ENCODE data around the gene NKAIN2. TPM values are rescaled to one million over a fixed set of nuclear protein-coding genes. Genes with fewer than 3 reads are reported as not detected.

The NKAIN2 gene
- total and polyA plus RNA-seq, 9 of the 15 experiments (the other 6 are each of a cell fraction or from before 2014, with no cell fraction given): not detected

DNA sequence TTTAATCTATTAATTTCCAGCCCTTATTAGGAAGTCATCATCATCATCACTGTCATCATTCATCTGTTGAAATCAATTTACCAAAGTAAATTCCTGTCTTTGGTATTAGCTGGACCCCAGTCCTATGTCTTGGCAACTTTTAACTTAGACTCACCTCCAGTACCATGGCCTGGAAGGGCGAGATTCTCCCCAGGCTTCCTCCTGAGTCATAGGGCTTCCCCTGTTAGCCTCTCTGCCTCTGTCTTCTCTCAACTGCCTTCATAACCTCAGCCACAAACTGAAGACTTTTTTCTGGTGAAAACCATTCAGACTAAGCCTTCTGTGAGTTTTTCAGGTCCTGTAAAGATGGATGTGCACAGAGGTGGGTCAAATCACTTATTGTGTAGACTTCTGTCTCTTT, 95.0 kb downstream of the NKAIN2 start (continued):
- TF ChIP-seq, protein P1, sequence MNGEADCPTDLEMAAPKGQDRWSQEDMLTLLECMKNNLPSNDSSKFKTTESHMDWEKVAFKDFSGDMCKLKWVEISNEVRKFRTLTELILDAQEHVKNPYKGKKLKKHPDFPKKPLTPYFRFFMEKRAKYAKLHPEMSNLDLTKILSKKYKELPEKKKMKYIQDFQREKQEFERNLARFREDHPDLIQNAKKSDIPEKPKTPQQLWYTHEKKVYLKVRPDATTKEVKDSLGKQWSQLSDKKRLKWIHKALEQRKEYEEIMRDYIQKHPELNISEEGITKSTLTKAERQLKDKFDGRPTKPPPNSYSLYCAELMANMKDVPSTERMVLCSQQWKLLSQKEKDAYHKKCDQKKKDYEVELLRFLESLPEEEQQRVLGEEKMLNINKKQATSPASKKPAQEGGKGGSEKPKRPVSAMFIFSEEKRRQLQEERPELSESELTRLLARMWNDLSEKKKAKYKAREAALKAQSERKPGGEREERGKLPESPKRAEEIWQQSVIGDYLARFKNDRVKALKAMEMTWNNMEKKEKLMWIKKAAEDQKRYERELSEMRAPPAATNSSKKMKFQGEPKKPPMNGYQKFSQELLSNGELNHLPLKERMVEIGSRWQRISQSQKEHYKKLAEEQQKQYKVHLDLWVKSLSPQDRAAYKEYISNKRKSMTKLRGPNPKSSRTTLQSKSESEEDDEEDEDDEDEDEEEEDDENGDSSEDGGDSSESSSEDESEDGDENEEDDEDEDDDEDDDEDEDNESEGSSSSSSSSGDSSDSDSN (IDR thresholded peaks at IDR 0.05; ENCODE audit: borderline replicate concordance in 1 of 2, low read depth in 2 of 2, low read length in 2 of 2): no peak
- TF ChIP-seq PTBP1 (IDR thresholded peaks at IDR 0.05; ENCODE audit: low read depth, low read length): no peak
- no peak for TF ChIP-seq NFE2L1 (tag; IDR thresholded peaks at IDR 0.05; ENCODE audit: borderline replicate concordance, low read depth)
- TF ChIP-seq ETV6 (IDR thresholded peaks at IDR 0.05; ENCODE audit: borderline replicate concordance in 1 of 2, low read depth in 2 of 2, low read length in 1 of 2): no peak
- no peak for TF ChIP-seq ETV6 (CRISPR knock-in tag; IDR thresholded peaks at IDR 0.05; ENCODE audit: borderline replicate concordance)
- no peak for TF ChIP-seq SLC30A9 (CRISPR knock-in tag; IDR thresholded peaks at IDR 0.05)
- TF ChIP-seq, protein P2, sequence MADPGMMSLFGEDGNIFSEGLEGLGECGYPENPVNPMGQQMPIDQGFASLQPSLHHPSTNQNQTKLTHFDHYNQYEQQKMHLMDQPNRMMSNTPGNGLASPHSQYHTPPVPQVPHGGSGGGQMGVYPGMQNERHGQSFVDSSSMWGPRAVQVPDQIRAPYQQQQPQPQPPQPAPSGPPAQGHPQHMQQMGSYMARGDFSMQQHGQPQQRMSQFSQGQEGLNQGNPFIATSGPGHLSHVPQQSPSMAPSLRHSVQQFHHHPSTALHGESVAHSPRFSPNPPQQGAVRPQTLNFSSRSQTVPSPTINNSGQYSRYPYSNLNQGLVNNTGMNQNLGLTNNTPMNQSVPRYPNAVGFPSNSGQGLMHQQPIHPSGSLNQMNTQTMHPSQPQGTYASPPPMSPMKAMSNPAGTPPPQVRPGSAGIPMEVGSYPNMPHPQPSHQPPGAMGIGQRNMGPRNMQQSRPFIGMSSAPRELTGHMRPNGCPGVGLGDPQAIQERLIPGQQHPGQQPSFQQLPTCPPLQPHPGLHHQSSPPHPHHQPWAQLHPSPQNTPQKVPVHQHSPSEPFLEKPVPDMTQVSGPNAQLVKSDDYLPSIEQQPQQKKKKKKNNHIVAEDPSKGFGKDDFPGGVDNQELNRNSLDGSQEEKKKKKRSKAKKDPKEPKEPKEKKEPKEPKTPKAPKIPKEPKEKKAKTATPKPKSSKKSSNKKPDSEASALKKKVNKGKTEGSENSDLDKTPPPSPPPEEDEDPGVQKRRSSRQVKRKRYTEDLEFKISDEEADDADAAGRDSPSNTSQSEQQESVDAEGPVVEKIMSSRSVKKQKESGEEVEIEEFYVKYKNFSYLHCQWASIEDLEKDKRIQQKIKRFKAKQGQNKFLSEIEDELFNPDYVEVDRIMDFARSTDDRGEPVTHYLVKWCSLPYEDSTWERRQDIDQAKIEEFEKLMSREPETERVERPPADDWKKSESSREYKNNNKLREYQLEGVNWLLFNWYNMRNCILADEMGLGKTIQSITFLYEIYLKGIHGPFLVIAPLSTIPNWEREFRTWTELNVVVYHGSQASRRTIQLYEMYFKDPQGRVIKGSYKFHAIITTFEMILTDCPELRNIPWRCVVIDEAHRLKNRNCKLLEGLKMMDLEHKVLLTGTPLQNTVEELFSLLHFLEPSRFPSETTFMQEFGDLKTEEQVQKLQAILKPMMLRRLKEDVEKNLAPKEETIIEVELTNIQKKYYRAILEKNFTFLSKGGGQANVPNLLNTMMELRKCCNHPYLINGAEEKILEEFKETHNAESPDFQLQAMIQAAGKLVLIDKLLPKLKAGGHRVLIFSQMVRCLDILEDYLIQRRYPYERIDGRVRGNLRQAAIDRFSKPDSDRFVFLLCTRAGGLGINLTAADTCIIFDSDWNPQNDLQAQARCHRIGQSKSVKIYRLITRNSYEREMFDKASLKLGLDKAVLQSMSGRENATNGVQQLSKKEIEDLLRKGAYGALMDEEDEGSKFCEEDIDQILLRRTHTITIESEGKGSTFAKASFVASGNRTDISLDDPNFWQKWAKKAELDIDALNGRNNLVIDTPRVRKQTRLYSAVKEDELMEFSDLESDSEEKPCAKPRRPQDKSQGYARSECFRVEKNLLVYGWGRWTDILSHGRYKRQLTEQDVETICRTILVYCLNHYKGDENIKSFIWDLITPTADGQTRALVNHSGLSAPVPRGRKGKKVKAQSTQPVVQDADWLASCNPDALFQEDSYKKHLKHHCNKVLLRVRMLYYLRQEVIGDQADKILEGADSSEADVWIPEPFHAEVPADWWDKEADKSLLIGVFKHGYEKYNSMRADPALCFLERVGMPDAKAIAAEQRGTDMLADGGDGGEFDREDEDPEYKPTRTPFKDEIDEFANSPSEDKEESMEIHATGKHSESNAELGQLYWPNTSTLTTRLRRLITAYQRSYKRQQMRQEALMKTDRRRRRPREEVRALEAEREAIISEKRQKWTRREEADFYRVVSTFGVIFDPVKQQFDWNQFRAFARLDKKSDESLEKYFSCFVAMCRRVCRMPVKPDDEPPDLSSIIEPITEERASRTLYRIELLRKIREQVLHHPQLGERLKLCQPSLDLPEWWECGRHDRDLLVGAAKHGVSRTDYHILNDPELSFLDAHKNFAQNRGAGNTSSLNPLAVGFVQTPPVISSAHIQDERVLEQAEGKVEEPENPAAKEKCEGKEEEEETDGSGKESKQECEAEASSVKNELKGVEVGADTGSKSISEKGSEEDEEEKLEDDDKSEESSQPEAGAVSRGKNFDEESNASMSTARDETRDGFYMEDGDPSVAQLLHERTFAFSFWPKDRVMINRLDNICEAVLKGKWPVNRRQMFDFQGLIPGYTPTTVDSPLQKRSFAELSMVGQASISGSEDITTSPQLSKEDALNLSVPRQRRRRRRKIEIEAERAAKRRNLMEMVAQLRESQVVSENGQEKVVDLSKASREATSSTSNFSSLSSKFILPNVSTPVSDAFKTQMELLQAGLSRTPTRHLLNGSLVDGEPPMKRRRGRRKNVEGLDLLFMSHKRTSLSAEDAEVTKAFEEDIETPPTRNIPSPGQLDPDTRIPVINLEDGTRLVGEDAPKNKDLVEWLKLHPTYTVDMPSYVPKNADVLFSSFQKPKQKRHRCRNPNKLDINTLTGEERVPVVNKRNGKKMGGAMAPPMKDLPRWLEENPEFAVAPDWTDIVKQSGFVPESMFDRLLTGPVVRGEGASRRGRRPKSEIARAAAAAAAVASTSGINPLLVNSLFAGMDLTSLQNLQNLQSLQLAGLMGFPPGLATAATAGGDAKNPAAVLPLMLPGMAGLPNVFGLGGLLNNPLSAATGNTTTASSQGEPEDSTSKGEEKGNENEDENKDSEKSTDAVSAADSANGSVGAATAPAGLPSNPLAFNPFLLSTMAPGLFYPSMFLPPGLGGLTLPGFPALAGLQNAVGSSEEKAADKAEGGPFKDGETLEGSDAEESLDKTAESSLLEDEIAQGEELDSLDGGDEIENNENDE (IDR thresholded peaks at IDR 0.05; ENCODE audit: low read depth, low read length): no peak
